Ishikawa (cell line): Measurements from ENCODE around the gene BCL2L11.

ENCODE experiments used
- CEBPB ChIP-seq: IDR thresholded peaks from 2 replicates; pipeline ENCODE4 v1.6.1; 2012
- CREB1 ChIP-seq: IDR thresholded peaks from 2 replicates; pipeline ENCODE4 v1.6.1; 2012; ENCODE audit warnings: low read depth
- EP300 ChIP-seq: IDR thresholded peaks from 2 replicates; pipeline ENCODE4 v1.6.1; 2012; ENCODE audit warnings: borderline replicate concordance
- FOXM1 ChIP-seq: IDR thresholded peaks from 2 replicates; pipeline ENCODE4 v1.6.1; 2012; ENCODE audit warnings: low read depth, borderline replicate concordance
- NFIC ChIP-seq: IDR thresholded peaks from 2 replicates; pipeline ENCODE4 v1.6.1; 2012
- TCF12 ChIP-seq: IDR thresholded peaks from 2 replicates; pipeline ENCODE4 v1.6.1; 2012; ENCODE audit warnings: low read depth
- ZBTB7A ChIP-seq: IDR thresholded peaks from 2 replicates; pipeline ENCODE4 v1.6.1; 2012; ENCODE audit warnings: low read depth
- TF ChIP-seq, protein P1 (sequence below): IDR thresholded peaks from 2 replicates; pipeline ENCODE4 v1.6.1; 2012
- TF ChIP-seq, protein P2 (sequence below): IDR thresholded peaks from 2 replicates; pipeline ENCODE4 v1.6.1; 2012
- TF ChIP-seq, protein P3 (sequence below): IDR thresholded peaks from 2 replicates; pipeline ENCODE4 v1.6.1; 2012; ENCODE audit warnings: low read depth, mild to moderate bottlenecking

DNA sequence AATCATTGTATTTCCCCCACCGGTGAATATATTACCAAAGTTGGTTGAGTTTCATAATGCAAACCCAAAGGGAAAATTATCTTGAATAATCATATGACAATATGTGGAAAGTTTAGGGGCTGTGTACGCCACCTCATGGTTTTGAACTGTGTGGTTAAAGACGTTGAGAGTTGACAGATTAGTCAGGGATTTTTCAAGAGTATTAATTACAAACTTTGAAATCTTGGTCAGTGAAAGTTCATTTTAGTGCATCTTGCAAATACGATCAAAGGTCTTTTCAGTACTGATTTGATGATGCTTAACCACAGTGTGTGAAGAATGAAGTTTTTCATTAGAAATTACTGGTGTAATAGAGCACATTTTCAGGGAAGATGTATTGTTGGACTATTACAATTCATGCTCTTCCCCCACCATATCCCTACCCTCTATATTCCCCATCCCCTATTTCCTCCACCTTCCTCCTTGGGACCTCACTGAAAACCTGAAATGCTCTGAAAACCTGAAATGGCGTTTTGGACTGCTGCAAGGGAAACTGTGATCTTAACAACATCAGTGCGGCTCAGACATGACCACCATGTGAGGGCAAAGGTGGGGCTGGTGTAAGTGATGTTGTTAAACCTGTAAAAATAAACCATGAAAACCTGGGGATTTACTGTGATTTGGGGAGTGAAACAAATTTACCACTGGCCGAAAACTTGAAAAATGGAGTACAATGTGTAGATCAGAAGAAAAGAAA is 4.5 kb upstream of the BCL2L11 start:
- TF ChIP-seq ZBTB7A (no peak), FOXM1 (no peak), NFIC (no peak), EP300 (no peak), TCF12 (no peak), CEBPB (no peak), CREB1 (no peak)
- TF ChIP-seq, protein P1, sequence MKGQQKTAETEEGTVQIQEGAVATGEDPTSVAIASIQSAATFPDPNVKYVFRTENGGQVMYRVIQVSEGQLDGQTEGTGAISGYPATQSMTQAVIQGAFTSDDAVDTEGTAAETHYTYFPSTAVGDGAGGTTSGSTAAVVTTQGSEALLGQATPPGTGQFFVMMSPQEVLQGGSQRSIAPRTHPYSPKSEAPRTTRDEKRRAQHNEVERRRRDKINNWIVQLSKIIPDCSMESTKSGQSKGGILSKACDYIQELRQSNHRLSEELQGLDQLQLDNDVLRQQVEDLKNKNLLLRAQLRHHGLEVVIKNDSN: no peak
- TF ChIP-seq, protein P2, sequence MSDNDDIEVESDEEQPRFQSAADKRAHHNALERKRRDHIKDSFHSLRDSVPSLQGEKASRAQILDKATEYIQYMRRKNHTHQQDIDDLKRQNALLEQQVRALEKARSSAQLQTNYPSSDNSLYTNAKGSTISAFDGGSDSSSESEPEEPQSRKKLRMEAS: no peak
- TF ChIP-seq, protein P3, sequence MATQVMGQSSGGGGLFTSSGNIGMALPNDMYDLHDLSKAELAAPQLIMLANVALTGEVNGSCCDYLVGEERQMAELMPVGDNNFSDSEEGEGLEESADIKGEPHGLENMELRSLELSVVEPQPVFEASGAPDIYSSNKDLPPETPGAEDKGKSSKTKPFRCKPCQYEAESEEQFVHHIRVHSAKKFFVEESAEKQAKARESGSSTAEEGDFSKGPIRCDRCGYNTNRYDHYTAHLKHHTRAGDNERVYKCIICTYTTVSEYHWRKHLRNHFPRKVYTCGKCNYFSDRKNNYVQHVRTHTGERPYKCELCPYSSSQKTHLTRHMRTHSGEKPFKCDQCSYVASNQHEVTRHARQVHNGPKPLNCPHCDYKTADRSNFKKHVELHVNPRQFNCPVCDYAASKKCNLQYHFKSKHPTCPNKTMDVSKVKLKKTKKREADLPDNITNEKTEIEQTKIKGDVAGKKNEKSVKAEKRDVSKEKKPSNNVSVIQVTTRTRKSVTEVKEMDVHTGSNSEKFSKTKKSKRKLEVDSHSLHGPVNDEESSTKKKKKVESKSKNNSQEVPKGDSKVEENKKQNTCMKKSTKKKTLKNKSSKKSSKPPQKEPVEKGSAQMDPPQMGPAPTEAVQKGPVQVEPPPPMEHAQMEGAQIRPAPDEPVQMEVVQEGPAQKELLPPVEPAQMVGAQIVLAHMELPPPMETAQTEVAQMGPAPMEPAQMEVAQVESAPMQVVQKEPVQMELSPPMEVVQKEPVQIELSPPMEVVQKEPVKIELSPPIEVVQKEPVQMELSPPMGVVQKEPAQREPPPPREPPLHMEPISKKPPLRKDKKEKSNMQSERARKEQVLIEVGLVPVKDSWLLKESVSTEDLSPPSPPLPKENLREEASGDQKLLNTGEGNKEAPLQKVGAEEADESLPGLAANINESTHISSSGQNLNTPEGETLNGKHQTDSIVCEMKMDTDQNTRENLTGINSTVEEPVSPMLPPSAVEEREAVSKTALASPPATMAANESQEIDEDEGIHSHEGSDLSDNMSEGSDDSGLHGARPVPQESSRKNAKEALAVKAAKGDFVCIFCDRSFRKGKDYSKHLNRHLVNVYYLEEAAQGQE: no peak
